ENCODE results near the gene CDNF.

The CDNF gene

GRCh38 chr10:14784459-14785055 is 53.3 kb downstream of the CDNF start:
- no peak for DNase-seq

DNA sequence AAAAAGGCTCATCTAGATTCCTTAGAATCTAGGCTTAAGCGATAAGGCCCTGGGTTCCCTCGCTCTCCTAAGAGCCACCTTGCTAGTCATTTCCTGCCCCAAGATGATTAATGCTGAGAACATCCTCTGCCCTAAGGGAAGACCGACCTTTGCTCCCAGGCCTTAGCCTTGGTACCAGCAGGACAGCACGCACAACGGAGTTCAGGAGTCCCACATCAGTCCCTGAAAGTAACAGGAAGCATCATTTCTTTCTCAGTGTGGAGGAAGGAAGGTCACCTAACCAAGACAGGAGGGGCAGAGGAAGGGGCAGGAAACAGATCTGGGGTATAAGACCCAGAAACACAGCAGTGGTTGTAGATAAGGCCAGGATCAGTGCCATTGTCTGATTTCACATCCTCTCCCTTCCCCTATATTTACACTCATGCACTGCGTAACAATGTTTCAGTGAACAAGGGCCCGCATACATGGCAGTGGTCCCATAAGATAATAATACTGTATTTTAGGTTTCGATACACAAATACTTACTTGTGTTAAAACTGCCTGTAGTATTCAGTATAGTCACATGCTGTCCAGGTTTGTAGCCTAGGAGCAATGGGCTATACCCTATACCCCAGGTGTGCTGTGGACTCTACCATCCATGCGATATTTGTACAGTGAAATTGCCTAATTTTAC is 55.0 kb downstream of the CDNF start:
- DNase-seq = no peak

GRCh38 chr10:14781763-14782162 is 56.1 kb downstream of the CDNF start:
- no peak for DNase-seq

- DNase-seq = no peak
These were observed 58.7 kb downstream of the CDNF start for GRCh38 chr10:14779001-14779651.

GRCh38 chr10:14776546-14776945 is 61.3 kb downstream of the CDNF start:
- no peak for DNase-seq

GRCh38 chr10:14775656-14776055 is 62.2 kb downstream of the CDNF start:
- no peak for DNase-seq

- DNase-seq = no peak
These were observed 63.0 kb downstream of the CDNF start, which contains the start of gene FAM107B for GRCh38 chr10:14774797-14775196. TSS of gene FAM107B (minus strand) at chr10:14774897. CDS start at chr10:14774663, 234 bp downstream.

DNA sequence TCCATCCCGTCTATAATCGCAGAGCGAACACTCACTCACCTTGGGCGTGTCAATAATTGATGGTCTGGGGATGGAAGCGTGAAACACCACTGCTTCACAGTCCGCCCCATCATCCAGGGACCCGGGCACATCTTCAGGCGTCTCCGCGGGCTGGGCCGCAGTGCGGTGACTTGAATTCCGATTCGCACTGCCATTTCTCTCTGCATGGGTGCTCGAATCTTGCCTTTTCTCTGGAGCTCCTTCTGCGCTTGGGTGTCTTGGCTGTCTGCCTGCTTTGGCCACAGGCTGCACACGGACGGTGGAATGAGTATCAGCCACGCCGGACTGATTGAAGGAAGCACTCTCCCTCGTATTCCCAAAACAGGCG is 63.6 kb downstream of the CDNF start:
- DNase-seq = no peak

- no peak for DNase-seq
These were observed 64.2 kb downstream of the CDNF start for GRCh38 chr10:14773551-14774213.

DNA sequence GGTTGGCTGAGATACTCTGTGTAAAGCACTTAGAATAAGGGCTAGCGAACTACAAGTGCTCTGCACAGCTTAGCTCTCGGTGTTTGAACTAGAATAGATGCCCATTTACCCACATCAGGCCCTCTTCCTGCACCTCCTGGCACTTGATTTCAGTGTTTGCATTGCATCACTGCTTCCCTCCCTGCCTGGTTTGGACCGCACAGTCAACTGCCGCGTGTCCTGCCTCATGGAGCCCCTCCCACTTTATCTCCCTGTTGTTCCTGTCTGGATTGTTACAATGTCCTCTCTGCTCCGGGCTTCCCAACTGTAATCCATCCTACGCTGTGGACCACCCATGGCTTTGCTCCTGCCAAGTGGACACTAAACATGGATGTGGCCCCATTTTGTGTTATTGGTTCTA is 65.4 kb downstream of the CDNF start:
- no peak for DNase-seq

DNA sequence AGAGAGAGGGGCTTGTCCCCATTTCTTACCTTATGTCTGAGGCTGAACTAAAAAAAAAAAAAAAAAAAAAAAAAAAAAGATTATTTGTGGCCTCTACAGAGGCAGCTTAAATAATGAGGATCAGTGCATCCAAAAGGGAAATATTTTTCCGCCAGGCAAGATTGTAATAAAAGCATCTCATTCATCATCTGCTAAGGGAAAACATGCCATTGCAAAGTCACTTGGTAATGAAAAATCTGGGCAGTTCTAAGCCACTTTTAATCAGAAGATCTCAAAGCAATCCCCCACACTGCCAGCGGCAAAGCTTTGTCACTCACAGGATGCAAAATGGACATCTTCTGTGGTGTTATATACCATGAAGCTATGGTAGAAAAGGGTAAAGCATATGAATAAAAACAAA is 66.9 kb downstream of the CDNF start:
- DNase-seq = no peak
